ENCODE data around the gene QRSL1. TPM values are rescaled to one million over a fixed set of nuclear protein-coding genes. Genes with fewer than 3 reads are reported as not detected.
A peak's percentile ranks its signal among the peaks of the same experiment; 100 is the strongest.
"Not testable (repeated sequence)": the region's sequence is repeated elsewhere in the genome, so short reads cannot be mapped to it uniquely, and the experiment has no call there.

Gene QRSL1, protein sequence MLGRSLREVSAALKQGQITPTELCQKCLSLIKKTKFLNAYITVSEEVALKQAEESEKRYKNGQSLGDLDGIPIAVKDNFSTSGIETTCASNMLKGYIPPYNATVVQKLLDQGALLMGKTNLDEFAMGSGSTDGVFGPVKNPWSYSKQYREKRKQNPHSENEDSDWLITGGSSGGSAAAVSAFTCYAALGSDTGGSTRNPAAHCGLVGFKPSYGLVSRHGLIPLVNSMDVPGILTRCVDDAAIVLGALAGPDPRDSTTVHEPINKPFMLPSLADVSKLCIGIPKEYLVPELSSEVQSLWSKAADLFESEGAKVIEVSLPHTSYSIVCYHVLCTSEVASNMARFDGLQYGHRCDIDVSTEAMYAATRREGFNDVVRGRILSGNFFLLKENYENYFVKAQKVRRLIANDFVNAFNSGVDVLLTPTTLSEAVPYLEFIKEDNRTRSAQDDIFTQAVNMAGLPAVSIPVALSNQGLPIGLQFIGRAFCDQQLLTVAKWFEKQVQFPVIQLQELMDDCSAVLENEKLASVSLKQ
- total RNA-seq (9.5 TPM), polyA plus RNA-seq (10 to 100 TPM in 3 of 4 donors, 1 to 10 TPM in 1; 8.6 to 15.1 (median 11.8) TPM)

DNA sequence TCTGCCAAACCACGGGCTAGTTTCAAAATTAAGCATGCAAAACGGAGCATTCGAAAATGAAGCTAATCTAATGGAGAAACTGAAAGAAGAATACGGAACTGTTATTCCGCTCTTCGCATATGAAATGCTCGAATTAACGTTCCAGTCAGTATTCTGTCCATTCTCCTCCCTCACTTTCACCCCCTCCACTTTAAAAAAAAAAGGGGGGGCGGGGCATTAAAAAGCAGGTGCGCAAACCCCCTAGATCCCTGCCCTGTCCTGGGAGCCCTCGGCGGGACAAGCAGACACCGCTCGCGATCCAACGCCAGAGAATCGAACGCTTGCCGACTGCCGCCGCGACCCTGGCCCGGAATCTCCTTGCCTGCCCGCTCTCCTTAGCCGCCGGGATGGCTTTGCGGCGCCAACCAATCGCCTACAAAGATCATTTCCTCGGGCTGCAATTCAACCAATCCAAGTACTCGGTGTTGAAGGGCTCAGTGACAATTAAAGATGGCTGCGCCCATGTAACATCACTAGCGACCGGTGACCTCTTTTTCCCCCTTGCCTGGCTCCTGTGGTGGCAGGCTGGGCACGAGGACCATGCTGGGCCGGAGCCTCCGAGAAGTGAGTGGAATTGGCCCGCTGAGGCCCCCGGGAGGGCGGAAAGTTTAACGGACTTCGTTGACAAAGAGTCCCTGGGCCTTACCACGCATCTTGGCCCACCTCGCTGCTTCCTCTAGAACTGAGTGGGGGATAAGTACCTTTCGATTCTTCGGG lies at the start of gene QRSL1, which contains the start of gene RTN4IP1:
Gene QRSL1 (plus strand): TSS at position 476 of the 756 bp plus-strand sequence. CDS start 104 bp downstream, at position 580.
Gene RTN4IP1 (minus strand): TSS at position 396 of the 756 bp plus-strand sequence. CDS start 477 bp downstream, outside the sequence.
- peak within 1 kb of the TSS; percentile 99 to 100 (median 99) for H3K27ac Mint-ChIP-seq
- peaks cover 23 to 56% (median 40%) of the 10 kb centered on the region in 4 donors for H3K4me1 Mint-ChIP-seq
- peak within 1 kb of the TSS; percentile 93 for H3K4me3 ChIP-seq (ENCODE audit: low read depth, low read length)
- no peaks in the 10 kb centered on the region for H3K9me3 ChIP-seq (ENCODE audit: control insufficient read depth in 2 of 2, low read length in 2 of 2)
- DNase-seq (peak; percentile 83 to 96 (median 93)), ATAC-seq (ENCODE audit: low read depth in 2 of 2) (peak; percentile 94)
- H3K9me3 Mint-ChIP-seq, result no peaks in the 10 kb centered on the region
- H3K27me3 ChIP-seq (ENCODE audit: control insufficient read depth, insufficient read depth, low read length), result no peaks in the 10 kb centered on the region
- peak within 1 kb of the TSS; percentile 95 to 100 (median 98) for H3K4me3 Mint-ChIP-seq
- H3K27ac ChIP-seq (ENCODE audit: insufficient read depth, low read length, poor library complexity, severe bottlenecking), result peak within 1 kb of the TSS; percentile 87
- H3K27me3 Mint-ChIP-seq, result no peaks in the 10 kb centered on the region
- no peaks in the 10 kb centered on the region for H3K36me3 ChIP-seq (ENCODE audit: control insufficient read depth, insufficient read depth, low read length)
- H3K36me3 Mint-ChIP-seq, result peaks cover 7% of the 10 kb centered on the region
- H3K4me1 ChIP-seq (ENCODE audit: control insufficient read depth, insufficient read depth, low read length, poor library complexity, severe bottlenecking), result peaks cover 26% of the 10 kb centered on the region

GRCh38 chr6:106581468-106581867 lies 47.9 kb upstream of the QRSL1 start:
- no peak for DNase-seq
- Histone ChIP-seq H3K9me3 (ENCODE audit: control insufficient read depth in 2 of 2, low read length in 2 of 2) (no peaks in the 10 kb centered on the region), H3K27me3 (ENCODE audit: control insufficient read depth, insufficient read depth, low read length) (no peaks in the 10 kb centered on the region), H3K36me3 (ENCODE audit: control insufficient read depth, insufficient read depth, low read length) (peaks cover 34% of the 10 kb centered on the region), H3K4me3 (ENCODE audit: low read depth, low read length) (no peak overlapping the region), H3K4me1 (ENCODE audit: control insufficient read depth, insufficient read depth, low read length, poor library complexity, severe bottlenecking) (no peaks in the 10 kb centered on the region), H3K27ac (ENCODE audit: insufficient read depth, low read length, poor library complexity, severe bottlenecking) (no peak overlapping the region)
- no peak overlapping the region for H3K4me3 Mint-ChIP-seq
- H3K27ac Mint-ChIP-seq, result no peak overlapping the region
- H3K9me3 Mint-ChIP-seq, result no peaks in the 10 kb centered on the region
- ATAC-seq (ENCODE audit: low read depth in 2 of 2), result no peak
- H3K36me3 Mint-ChIP-seq, result peaks cover 50% of the 10 kb centered on the region
- peaks cover 0 to 2% (median 0%) of the 10 kb centered on the region in 4 donors for H3K4me1 Mint-ChIP-seq
- H3K27me3 Mint-ChIP-seq, result no peaks in the 10 kb centered on the region

GRCh38 chr6:106586815-106587415 lies 42.5 kb upstream of the QRSL1 start:
- Histone ChIP-seq H3K36me3 (ENCODE audit: control insufficient read depth, insufficient read depth, low read length) (peaks cover 39% of the 10 kb centered on the region), H3K4me1 (ENCODE audit: control insufficient read depth, insufficient read depth, low read length, poor library complexity, severe bottlenecking) (no peaks in the 10 kb centered on the region), H3K27ac (ENCODE audit: insufficient read depth, low read length, poor library complexity, severe bottlenecking) (no peak overlapping the region), H3K4me3 (ENCODE audit: low read depth, low read length) (no peak overlapping the region), H3K9me3 (ENCODE audit: control insufficient read depth in 2 of 2, low read length in 2 of 2) (no peaks in the 10 kb centered on the region), H3K27me3 (ENCODE audit: control insufficient read depth, insufficient read depth, low read length) (no peaks in the 10 kb centered on the region)
- Mint-ChIP-seq H3K36me3 (peaks cover 63% of the 10 kb centered on the region), H3K4me3 (no peak overlapping the region), H3K9me3 (no peaks in the 10 kb centered on the region), H3K27ac (no peak overlapping the region), H3K27me3 (no peaks in the 10 kb centered on the region), H3K4me1 (no peaks in the 10 kb centered on the region)
- DNase-seq (no peak), ATAC-seq (ENCODE audit: low read depth in 2 of 2) (no peak)

DNA sequence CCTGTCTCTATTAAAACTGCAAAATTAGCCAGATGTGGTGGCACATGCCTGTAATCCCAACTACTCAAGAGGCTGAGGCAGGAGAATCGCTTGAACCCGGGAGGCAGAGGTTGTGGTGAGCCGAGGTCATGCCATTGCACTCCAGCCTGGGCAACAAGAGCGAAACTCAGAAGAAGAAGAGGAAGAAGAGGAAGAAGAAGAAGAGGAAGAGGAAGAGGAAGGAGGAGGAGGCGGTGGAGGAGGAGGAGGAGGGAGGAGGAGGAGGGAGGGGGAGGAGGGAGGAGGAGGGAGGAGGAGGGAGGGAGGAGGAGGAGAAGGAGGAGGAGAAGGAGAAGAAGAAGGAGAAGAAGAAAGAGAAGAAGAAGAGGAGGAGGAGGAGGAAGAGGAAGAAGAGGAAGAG lies 40.4 kb upstream of the QRSL1 start:
- H3K36me3 ChIP-seq (ENCODE audit: control insufficient read depth, insufficient read depth, low read length), result peaks cover 29% of the 10 kb centered on the region
- H3K36me3 Mint-ChIP-seq, result peaks cover 51% of the 10 kb centered on the region
- H3K9me3 Mint-ChIP-seq, result not testable (repeated sequence)

GRCh38 chr6:106591111-106591825 lies 38.1 kb upstream of the QRSL1 start:
- Histone ChIP-seq H3K36me3 (ENCODE audit: control insufficient read depth, insufficient read depth, low read length) (peaks cover 18% of the 10 kb centered on the region), H3K9me3 (ENCODE audit: control insufficient read depth in 2 of 2, low read length in 2 of 2) (no peaks in the 10 kb centered on the region), H3K27me3 (ENCODE audit: control insufficient read depth, insufficient read depth, low read length) (no peaks in the 10 kb centered on the region), H3K27ac (ENCODE audit: insufficient read depth, low read length, poor library complexity, severe bottlenecking) (no peak overlapping the region), H3K4me3 (ENCODE audit: low read depth, low read length) (no peak overlapping the region), H3K4me1 (ENCODE audit: control insufficient read depth, insufficient read depth, low read length, poor library complexity, severe bottlenecking) (no peaks in the 10 kb centered on the region)
- H3K4me1 Mint-ChIP-seq, result no peaks in the 10 kb centered on the region
- no peaks in the 10 kb centered on the region for H3K9me3 Mint-ChIP-seq
- DNase-seq, result no peak
- H3K36me3 Mint-ChIP-seq, result peaks cover 41% of the 10 kb centered on the region
- no peaks in the 10 kb centered on the region for H3K27me3 Mint-ChIP-seq
- no peak overlapping the region for H3K27ac Mint-ChIP-seq
- no peak for ATAC-seq (ENCODE audit: low read depth in 2 of 2)
- H3K4me3 Mint-ChIP-seq, result no peak overlapping the region

More for the DNA sequence above, 40.4 kb upstream of the QRSL1 start:
- H3K4me1 ChIP-seq (ENCODE audit: control insufficient read depth, insufficient read depth, low read length, poor library complexity, severe bottlenecking); ATAC-seq (ENCODE audit: low read depth in 2 of 2); H3K9me3 ChIP-seq (ENCODE audit: control insufficient read depth in 2 of 2, low read length in 2 of 2); H3K4me3 Mint-ChIP-seq; DNase-seq; H3K27ac Mint-ChIP-seq; H3K4me1 Mint-ChIP-seq; H3K27me3 ChIP-seq (ENCODE audit: control insufficient read depth, insufficient read depth, low read length); H3K4me3 ChIP-seq (ENCODE audit: low read depth, low read length); H3K27ac ChIP-seq (ENCODE audit: insufficient read depth, low read length, poor library complexity, severe bottlenecking); H3K27me3 Mint-ChIP-seq: not testable (repeated sequence)

DNA sequence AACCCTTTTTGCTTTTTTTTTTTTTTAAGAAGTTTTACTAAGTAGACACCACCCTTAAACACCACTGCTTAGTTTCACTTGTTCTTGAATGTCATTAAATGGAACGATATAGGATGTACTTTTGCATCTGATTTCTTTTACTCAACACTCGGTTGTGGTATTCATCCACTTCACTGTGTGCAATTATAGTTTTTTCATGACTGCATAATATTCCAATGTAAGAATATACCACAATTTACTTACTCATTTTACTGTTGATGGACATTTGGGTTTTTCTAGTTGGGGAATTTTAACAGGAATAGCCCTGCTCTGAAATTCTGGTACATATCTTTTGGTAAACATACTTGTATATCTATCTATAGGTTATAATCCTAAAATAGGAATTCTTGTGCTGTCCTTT lies 29.9 kb upstream of the QRSL1 start:
- Mint-ChIP-seq H3K27me3 (no peaks in the 10 kb centered on the region), H3K36me3 (peaks cover 29% of the 10 kb centered on the region), H3K9me3 (peaks cover 0 to 2% (median 0%) of the 10 kb centered on the region in 7 donors), H3K4me3 (peak overlapping the region in 1 of 4 donors; percentile 58), H3K4me1 (peaks cover 0 to 4% (median 0%) of the 10 kb centered on the region in 4 donors), H3K27ac (no peak overlapping the region)
- ATAC-seq (ENCODE audit: low read depth in 2 of 2) (no peak), DNase-seq (no peak)
- H3K4me1 ChIP-seq (ENCODE audit: control insufficient read depth, insufficient read depth, low read length, poor library complexity, severe bottlenecking), result no peaks in the 10 kb centered on the region
- peaks cover 8% of the 10 kb centered on the region for H3K36me3 ChIP-seq (ENCODE audit: control insufficient read depth, insufficient read depth, low read length)
- no peaks in the 10 kb centered on the region for H3K9me3 ChIP-seq (ENCODE audit: control insufficient read depth in 2 of 2, low read length in 2 of 2)
- H3K4me3 ChIP-seq (ENCODE audit: low read depth, low read length), result no peak overlapping the region
- H3K27ac ChIP-seq (ENCODE audit: insufficient read depth, low read length, poor library complexity, severe bottlenecking), result no peak overlapping the region
- H3K27me3 ChIP-seq (ENCODE audit: control insufficient read depth, insufficient read depth, low read length), result no peaks in the 10 kb centered on the region

DNA sequence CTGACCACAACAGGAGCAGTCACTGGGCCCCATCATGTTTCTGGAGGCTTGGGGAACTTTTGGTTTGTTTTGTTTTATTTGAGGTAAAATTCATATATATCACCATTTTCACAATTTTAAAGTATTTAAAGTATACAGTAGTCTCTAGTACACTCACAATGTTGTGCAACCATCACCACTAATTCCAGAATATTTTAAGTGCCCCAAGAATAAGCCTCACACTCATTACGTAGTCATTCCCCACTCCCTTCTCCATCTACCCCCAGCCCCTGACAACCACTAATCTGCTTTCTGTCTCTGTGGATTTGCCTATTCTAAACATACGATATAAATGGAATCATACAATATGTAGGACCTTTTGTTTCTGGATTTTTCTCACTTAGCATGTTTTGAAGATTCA lies 29.0 kb upstream of the QRSL1 start:
- Histone ChIP-seq H3K36me3 (ENCODE audit: control insufficient read depth, insufficient read depth, low read length) (peaks cover 8% of the 10 kb centered on the region), H3K27me3 (ENCODE audit: control insufficient read depth, insufficient read depth, low read length) (no peaks in the 10 kb centered on the region), H3K4me1 (ENCODE audit: control insufficient read depth, insufficient read depth, low read length, poor library complexity, severe bottlenecking) (no peaks in the 10 kb centered on the region), H3K27ac (ENCODE audit: insufficient read depth, low read length, poor library complexity, severe bottlenecking) (no peak overlapping the region), H3K9me3 (ENCODE audit: control insufficient read depth in 2 of 2, low read length in 2 of 2) (no peaks in the 10 kb centered on the region), H3K4me3 (ENCODE audit: low read depth, low read length) (no peak overlapping the region)
- no peak for DNase-seq
- H3K4me1 Mint-ChIP-seq, result peaks cover 0 to 4% (median 0%) of the 10 kb centered on the region in 4 donors
- H3K27me3 Mint-ChIP-seq, result no peaks in the 10 kb centered on the region
- ATAC-seq (ENCODE audit: low read depth in 2 of 2), result no peak
- peaks cover 0 to 2% (median 0%) of the 10 kb centered on the region in 7 donors for H3K9me3 Mint-ChIP-seq
- H3K4me3 Mint-ChIP-seq, result no peak overlapping the region
- peaks cover 32% of the 10 kb centered on the region for H3K36me3 Mint-ChIP-seq
- H3K27ac Mint-ChIP-seq, result no peak overlapping the region

Measured in CD4-positive, CD25-positive, alpha-beta regulatory T cell (primary cell).